DMS 273 (cell line): ENCODE results near the gene SYNE2.
"Not testable (repeated sequence)": the region's sequence is repeated elsewhere in the genome, so short reads cannot be mapped to it uniquely, and the experiment has no call there.

Experiments
- DNase-seq: peaks from one replicate; lab custom pipeline; 2025; ENCODE audit not compliant: unreplicated experiment; lab: John Stamatoyannopoulos, UW

The SYNE2 gene, protein sequence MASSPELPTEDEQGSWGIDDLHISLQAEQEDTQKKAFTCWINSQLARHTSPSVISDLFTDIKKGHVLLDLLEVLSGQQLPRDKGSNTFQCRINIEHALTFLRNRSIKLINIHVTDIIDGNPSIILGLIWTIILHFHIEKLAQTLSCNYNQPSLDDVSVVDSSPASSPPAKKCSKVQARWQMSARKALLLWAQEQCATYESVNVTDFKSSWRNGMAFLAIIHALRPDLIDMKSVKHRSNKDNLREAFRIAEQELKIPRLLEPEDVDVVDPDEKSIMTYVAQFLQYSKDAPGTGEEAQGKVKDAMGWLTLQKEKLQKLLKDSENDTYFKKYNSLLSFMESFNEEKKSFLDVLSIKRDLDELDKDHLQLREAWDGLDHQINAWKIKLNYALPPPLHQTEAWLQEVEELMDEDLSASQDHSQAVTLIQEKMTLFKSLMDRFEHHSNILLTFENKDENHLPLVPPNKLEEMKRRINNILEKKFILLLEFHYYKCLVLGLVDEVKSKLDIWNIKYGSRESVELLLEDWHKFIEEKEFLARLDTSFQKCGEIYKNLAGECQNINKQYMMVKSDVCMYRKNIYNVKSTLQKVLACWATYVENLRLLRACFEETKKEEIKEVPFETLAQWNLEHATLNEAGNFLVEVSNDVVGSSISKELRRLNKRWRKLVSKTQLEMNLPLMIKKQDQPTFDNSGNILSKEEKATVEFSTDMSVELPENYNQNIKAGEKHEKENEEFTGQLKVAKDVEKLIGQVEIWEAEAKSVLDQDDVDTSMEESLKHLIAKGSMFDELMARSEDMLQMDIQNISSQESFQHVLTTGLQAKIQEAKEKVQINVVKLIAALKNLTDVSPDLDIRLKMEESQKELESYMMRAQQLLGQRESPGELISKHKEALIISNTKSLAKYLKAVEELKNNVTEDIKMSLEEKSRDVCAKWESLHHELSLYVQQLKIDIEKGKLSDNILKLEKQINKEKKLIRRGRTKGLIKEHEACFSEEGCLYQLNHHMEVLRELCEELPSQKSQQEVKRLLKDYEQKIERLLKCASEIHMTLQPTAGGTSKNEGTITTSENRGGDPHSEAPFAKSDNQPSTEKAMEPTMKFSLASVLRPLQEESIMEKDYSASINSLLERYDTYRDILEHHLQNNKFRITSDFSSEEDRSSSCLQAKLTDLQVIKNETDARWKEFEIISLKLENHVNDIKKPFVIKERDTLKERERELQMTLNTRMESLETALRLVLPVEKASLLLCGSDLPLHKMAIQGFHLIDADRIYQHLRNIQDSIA (N-terminal part only)

DNA sequence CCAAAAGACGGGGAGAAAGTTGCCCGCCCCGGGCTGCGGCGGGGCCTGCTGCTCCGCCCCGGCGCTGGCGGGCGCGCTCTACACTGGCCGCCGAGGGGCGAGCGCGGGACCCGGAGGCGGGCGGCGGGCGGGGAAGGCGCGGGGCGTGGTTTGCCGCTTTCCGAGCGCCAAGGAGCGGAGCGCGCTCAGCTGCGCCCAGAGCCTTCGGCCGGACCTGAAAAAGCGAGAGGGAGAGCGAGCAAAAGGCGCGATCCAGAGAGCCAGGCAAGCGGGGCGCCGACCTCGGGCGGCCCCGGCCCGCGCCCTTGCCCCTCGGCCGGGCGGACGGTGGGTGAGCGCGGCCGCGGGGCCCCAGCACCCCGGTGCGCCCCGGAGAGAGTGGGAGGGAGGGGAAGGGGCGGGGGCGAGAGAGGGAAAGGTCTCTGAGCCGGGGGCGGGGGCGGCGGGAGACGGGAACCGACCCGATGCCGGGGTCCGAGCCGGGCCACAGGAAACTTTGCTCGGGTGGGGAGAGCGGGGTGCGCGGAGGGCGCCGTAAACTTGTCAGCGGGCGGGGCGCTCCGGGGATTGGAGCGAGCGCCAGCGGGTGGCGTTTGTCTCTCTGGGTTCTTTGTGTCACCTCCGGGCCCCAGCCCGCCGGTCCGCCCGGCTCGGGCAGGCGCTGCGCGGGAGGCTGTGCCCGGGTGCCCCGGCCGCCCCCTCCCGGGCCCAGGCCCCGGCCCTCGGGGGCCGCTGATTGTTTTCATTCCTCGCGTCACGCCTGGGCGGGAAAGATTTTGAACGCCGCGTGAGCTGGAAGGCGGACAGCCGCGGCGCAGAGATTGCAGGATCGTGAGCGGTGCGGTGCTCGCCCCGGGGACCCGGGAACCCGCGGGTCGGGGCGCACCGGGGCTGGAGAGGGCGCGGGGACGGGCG is at the start of gene SYNE2:
SYNE2 (plus strand) TSS at position 188 of the 915 bp plus-strand sequence. CDS start 56,145 bp downstream, outside the sequence.
- DNase-seq = peak; percentile 94

DNA sequence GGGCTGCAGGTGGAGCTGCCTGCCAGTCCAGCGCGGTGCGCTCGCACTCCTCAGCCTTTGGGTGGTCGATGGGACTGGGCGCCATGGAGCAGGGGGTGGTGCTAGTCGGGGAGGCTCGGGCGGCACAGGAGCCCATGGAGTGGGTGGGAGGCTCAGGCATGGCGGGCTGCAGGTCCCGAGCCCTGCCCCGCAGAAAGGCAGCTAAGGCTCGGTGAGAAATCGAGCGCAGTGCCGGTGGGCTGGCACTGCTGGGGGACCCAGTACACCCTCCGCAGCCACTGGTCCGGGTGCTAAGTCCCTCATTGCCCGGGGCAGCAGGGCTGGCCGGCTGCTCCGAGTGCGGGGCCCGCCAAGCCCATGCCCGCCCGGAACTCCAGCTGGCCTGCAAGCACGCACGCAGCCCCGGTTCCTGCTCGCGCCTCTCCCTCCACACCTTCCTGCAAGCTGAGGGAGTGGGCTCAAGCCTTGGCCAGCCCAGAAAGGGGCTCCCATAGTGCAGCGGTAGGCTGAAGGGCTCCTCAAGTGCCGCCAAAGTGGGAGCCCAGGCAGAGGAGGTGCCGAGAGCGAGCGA is 49.5 kb upstream of the SYNE2 start:
- DNase-seq = not testable (repeated sequence)

DNA sequence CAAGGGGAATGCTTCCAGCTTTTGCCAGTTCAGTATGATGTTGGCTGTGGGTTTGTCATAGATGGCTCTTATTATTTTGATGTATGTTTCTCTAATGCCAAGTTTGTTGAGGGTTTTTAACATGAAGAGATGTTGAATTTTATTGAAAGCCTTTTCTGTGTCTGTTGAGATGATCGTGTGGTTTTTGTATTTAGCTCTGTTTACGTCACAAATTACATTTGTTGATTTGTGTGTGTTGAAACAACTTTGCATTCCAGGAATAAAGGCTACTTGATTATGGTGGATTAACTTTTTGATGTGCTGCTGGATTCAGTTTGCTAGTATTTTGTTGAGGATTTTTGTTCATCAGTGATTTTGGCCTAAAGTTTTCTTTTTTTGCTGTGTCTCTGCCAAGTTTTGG is 46.7 kb upstream of the SYNE2 start:
- not testable (repeated sequence) for DNase-seq

DNA sequence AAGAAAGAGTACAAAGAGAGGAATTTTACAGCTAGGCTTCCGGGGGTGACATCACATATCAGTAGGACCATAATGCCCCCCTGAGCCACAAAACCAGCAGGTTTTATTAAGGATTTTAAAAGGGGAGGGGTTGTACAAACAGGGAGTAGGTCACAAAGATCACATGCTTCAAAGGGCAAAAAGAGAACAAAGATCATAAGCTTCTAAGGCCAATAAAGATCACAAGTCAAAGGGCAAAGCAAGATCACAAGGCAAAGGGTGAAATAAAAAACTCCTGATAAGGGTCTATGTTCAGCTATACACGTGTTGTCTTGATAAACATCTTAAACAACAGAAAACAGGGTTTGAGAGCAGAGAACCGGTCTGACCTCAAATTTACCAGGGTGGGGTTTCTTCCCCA is 41.1 kb upstream of the SYNE2 start:
- not testable (repeated sequence) for DNase-seq

DNA sequence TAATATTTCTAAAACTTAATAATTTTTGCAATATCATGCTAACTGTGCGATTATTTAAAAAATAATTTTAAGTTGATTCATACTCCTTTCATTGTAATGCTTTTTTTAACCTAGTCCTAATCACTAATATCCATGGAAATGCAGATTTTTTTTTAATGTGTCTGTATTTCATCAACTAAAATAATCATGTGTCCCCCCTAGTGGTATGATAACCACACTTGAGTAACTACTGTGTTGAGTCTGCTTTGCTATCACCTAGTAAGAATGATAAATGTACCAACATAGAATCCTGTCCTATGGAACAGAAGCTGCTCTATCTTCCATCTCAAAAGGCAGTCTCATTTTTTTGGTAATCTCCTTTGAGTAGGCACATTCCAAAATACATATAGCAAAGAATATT is 19.1 kb upstream of the SYNE2 start:
- DNase-seq = peak; percentile 24

DNA sequence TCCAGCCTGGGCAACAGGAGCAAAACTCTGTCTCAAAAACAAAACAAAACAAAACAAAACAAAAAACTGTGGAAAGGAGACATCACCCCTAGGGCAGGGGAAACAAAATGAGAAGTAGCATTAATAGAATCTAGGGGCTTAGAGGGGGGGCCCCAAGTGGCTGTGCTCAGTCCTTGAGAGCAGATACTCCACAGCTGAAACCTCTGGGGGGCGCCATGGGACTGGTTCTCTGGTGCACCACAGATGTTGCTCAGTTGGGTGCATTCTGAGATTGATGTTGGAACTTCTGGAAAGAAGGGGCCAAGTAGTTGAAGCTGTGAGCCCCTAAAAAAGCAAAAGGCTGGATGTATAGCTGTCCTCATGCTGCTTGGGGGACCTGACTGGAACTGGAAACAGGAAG is 11.8 kb upstream of the SYNE2 start:
- peak; percentile 56 for DNase-seq

DNA sequence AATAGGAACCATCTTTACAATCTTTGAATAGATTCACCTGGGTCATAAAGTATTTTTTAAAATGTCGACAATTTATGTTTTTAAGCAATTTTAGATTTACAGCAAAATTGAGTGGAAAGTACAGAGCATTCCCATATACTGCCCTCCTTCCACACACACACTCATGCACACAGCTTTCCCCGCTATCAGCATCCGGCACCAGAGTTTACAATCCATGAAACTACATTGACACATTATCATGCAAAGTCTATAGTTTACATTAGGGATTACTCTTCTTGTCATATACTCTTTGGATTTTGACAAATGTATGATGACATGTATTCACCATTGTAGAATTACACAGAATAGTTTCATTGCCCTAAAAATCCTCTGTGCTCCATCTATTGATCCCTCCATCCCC is 9.0 kb upstream of the SYNE2 start:
- DNase-seq = no peak

DNA sequence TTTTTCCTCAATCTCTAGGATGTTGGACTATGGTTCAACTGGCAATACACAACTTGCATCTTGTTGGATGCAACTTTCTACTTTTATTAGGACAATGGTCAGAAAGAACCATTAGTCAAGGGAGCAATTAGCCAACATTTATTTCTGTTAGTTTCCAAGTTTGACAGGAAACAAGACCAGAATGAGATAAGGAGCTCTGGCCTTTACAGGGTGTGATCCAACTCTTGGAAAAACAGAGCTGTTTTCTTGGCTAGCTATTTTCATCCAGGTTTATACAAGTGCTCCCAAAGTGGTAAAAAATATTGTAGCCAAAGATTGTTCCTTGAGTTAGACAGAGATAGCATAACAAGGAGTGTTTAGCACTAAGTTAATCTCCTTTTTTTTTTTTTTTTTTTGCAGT is 3.9 kb upstream of the SYNE2 start:
- no peak for DNase-seq

DNA sequence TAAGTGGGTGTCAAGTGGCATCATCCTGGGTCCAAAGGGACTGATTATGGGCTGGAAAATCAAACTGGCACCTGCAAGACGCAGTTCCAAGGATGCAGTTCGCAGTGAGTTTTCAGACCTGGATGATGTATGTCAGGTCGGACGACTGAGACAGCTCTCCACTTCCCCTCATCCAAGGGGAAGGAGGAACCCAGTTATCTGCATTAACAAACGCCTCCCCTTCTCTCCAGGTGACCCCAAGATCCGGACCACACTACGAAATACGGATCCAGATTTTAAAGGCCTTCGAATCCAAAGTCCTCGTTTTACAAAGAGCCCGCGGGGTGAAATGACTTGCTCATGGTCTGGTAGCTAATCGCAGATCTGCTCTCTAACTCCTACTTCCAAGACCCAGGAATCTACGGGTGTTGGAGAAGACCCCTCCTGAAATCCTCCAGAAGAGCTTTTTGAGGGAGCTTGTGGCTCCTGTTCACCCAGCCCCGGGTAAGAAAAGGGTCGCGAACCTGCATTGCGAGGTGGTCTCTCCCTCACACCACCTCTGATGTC is 460 bp upstream of the SYNE2 start:
- peak; percentile 75 for DNase-seq

DNA sequence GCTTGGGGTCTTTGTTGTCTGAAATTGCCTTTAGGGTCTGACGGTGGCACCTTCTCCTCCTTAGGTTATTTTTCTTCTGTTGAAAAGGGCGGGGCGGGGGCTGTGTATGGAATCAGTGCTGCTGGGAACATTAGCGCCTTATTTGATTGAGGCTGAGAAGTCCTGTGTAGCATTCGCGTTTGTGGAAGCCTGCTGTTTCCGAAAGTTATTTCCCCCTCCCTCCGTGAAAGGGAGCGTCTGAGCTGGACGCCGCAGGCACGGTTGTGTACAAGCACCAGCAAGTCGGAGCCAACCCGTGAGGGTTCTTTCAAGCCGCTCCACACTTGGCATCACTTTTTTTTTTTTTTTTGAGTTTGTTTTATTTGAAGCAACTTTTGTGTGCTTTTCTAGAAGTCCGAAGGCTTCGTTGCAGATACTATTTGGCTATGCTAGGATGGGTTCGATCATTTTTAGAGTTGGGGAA is 1.1 kb downstream of the SYNE2 start:
- peak; percentile 89 for DNase-seq

DNA sequence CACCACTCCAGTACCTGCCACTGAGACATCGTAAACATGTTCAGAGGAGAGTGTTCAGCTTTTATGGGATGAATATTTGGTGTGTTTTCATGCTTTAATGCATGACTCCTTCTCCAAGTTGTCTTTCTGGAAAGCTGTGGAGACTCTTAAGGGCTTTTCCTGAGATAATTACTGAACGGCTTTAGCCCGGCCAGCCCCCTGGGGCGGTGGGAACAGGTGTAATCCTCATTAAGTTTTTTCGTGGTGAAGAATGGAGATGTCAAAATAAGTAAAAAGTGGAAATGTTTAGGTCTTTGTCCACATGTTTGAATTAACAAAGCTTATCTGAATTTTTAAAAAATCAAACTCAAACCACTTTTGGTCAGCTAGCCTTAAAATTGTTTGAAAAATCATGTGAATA is 1.5 kb downstream of the SYNE2 start:
- DNase-seq = no peak

DNA sequence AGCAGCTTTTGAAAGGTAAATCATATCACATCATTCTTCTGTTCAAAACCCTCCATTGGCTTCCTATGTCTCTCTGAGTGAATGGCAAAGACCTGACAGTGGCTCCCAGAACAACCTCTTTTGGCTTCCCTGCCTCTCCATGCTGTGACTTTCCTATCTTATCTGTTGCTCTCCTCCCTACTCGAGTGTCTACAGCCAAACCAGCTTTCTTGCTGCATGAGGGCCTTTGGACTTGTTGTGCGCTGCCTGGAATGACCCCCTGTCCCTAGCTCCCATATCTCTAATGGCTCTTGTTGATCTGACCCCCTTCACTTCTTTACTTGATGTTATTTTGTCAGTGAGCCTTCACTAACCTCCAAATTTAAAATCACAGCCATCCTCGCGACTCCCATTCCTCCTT is 2.5 kb downstream of the SYNE2 start:
- DNase-seq = no peak

DNA sequence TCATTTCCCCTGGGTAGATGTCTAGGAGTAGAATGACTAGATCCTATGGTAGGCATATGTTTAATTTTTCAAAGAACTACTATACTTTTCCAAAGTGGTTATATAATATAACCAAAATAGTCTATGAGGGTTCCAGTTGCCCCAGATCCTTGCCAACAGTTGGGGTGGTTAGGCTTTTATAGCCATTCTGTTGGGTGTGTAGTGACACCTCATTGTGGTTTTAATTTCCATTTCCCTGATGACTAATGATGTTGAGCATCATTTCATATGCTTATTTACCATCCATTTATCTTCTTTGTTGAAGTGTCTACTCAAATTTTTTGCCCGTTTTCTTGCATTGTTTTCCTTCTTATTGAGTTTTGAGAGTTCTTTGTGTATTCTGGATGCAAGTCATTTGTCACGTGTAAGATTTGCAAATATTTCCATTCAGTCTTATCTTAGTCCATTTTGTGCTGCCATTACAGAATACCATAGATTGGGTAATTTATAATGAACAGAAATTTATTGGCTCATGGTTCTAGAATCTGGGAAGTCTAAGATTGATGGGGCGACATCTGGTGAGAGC is 4.7 kb downstream of the SYNE2 start:
- DNase-seq = peak; percentile 26

DNA sequence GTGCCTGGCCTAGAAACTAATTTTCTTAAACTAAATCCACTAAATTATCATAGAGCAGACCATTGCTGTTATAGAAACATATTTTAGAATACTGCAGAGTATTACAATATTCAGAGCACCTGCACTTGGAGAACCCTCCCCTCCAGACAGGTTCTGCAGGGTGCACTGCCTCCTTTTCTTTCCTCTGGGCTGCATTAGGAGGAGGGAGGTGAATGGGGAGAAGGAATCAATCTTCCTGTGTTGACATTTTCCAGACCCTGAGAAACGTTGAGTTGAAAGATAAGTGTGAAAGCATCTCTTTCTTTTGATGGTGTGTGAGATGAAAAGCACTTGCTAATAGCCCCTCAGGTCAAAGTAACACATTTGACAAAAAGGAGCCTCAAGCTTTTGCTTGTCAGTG is 7.3 kb downstream of the SYNE2 start:
- DNase-seq = no peak

DNA sequence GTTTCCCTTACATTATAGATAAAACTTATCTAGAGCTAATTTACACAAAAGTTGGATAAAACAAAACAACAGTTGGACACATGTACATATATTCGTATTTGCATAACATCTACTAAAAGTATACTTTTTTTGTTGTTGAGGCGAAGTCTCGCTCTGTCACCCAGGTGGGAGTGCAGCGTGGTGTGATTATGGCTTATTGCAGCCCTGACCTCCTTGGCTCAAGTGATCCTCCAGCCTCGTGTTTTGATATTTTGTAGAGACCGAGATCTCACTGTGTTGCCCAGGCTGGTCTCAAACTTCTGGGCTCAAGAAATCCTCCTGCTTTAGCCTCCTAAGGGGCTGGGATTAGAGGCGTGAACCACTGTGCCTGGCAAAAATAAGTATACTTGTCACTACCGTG is 9.4 kb downstream of the SYNE2 start:
- DNase-seq = no peak

DNA sequence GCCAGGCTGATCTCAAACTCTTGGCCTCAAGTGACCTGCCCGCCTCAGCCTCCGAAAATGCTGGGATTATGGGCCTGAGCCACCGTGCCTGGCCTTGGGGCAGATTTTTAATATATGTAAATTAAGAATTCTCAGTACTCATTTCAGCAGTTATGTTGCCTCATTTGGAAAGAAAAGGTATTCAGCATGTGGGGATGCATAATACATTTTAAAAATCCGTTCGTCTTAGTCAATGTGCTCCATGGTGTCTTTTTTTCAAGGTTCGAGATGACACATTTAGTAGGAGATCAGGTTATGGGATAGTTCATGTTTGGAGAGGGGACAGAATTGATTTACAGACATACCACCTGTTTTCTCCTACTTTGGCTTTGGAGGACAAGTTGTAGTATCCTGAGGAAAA is 10.2 kb downstream of the SYNE2 start:
- no peak for DNase-seq

DNA sequence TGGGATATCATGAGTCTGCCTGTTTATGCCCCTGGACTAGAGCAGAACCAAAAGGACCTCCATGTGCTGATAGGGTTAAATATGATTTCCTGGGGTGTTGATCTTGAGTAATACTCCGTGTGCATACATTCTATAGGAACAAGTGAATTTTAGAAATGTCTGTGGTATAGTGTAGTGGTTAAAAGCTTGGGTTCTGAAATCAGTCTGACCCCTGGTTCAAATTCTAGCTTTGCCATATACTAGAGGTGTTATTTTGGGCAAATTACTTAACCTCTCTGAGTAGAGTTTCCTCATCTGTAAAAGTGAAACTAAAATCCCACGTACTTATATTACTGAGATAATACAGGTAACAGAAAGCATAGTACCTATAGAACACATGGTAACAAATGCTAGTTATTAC is 12.0 kb downstream of the SYNE2 start:
- DNase-seq = not testable (repeated sequence)

DNA sequence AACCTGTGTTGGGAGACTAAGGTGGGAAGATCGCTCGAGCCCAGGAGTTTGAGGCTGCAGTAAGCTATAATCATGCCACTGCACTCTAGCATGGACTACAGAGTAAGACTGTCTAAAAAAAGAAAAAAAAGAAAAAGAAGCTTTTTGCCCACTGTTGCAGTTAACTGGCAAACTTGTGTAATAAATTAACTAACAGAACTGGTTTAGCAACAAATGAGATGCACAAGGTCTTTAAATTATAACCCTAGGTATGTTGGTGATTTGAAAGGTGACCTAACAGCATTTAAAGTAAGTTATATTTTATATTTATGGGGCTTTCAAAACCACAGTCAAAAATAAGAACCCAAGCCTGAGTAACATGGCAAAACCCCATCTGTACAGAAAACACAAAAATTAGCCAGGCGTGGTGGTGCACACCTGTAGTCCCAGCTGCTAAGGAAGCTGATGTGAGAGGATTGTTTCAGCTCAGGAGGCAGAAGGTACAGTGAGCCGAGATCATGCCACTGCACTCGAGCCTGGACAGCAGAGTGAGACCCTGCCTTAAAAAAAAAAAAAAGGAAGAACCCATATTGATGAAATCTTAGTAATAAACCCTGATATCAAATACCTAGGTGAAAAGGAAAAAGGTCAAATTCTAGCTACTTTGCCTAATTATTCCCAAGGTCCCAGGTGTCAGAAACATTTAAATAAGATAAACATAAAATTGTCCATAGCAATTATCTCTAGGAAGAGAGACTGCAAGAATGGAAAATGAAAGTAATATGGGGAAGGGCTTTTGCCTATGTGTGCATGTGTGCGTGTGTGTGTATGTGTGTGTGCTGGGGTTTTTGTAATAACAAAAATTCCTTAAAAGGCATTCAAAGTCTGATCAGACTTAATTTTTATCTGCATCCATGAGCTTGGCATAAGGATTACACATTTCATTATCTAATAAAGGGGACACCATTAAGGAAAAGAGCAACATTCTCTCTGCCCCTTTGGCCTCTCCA is 15.4 kb downstream of the SYNE2 start:
- no peak for DNase-seq
